Cortex of kidney (tissue), 1 donor: Measurements from ENCODE around the gene EBF4.
"Not testable (repeated sequence)": the region's sequence is repeated elsewhere in the genome, so short reads cannot be mapped to it uniquely, and the experiment has no call there.

Experiments
- DNase-seq: peaks from one replicate; lab custom pipeline; 2025; lab: John Stamatoyannopoulos, UW

EBF4 gene

GRCh38 chr20:2796011-2796660 is 103.6 kb downstream of the EBF4 start:
- DNase-seq = no peak

- no peak for DNase-seq
Observed at GRCh38 chr20:2797136-2797983, 104.8 kb downstream of the EBF4 start.

- DNase-seq = no peak
Observed at GRCh38 chr20:2798095-2798805, 105.7 kb downstream of the EBF4 start.

GRCh38 chr20:2798814-2799213 is 106.2 kb downstream of the EBF4 start:
- no peak for DNase-seq

- no peak for DNase-seq
Observed at GRCh38 chr20:2799271-2799670, 106.7 kb downstream of the EBF4 start.

GRCh38 chr20:2799688-2800520 is 107.3 kb downstream of the EBF4 start:
- DNase-seq = no peak

- no peak for DNase-seq
Observed at GRCh38 chr20:2800521-2801285, 108.1 kb downstream of the EBF4 start, which contains the start of gene CPXM1. Gene CPXM1 (minus strand): TSS chr20:2800627. CDS start chr20:2800572, 55 bp downstream.

- DNase-seq = no peak
Observed at GRCh38 chr20:2801286-2801728, 108.7 kb downstream of the EBF4 start.

- no peak for DNase-seq
Observed at GRCh38 chr20:2804041-2804828, 111.7 kb downstream of the EBF4 start.

- DNase-seq = no peak
Observed at GRCh38 chr20:2804852-2805688, 112.5 kb downstream of the EBF4 start.

GRCh38 chr20:2805689-2806350 is 113.2 kb downstream of the EBF4 start:
- DNase-seq = no peak

- no peak for DNase-seq
Observed at GRCh38 chr20:2806351-2806701, 113.7 kb downstream of the EBF4 start.

GRCh38 chr20:2807019-2807418 is 114.4 kb downstream of the EBF4 start:
- no peak for DNase-seq

GRCh38 chr20:2807929-2808328 is 115.3 kb downstream of the EBF4 start:
- DNase-seq = not testable (repeated sequence)

GRCh38 chr20:2809690-2810089 is 117.1 kb downstream of the EBF4 start:
- no peak for DNase-seq
